NCI-H446 (cell line): ENCODE data around the gene COX7C.
"Not testable (repeated sequence)": the region's sequence is repeated elsewhere in the genome, so short reads cannot be mapped to it uniquely, and the experiment has no call there.

Experiments used
- DNase-seq, 2 experiments: peaks; one replicate each; lab custom pipeline; 2025; lab: John Stamatoyannopoulos, UW

The COX7C gene, protein sequence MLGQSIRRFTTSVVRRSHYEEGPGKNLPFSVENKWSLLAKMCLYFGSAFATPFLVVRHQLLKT

DNA sequence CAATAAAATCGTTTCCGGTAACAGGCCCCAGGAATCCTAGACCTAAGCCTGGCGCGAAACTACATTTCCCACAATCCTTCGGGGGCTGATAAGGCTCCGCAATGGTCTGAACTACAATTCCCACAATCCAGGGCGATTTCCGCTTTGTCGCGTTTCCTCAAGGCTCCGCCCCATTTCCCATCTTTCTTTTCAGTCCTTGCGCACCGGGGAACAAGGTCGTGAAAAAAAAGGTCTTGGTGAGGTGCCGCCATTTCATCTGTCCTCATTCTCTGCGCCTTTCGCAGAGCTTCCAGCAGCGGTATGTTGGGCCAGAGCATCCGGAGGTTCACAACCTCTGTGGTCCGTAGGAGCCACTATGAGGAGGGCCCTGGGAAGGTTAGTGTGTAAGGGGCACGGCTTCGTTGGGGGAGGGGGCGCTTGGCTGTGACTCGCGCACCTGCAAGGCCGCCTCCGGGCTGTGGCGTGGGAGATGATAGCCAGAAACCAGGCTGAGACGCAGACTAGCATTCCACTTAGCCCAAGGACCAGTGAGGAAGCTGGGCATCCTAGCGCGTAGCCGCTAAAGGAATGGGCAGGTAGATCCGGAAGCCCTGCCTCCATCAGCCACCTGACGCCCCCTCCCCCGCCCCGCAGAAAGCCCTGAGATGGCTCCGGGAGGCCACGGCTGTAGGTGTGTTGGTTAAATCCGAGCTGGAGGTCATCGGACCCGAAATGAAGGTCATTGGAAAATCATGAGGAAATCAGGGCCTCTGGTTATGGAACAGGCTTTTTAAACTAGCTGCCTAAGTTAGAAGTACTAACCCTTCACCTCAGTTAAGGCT lies at the start of gene COX7C:
COX7C (plus strand) TSS at position 186 of the 821 bp plus-strand sequence; CDS start at position 301, 115 bp downstream.
- DNase-seq = peak; percentile 90 to 97

DNA sequence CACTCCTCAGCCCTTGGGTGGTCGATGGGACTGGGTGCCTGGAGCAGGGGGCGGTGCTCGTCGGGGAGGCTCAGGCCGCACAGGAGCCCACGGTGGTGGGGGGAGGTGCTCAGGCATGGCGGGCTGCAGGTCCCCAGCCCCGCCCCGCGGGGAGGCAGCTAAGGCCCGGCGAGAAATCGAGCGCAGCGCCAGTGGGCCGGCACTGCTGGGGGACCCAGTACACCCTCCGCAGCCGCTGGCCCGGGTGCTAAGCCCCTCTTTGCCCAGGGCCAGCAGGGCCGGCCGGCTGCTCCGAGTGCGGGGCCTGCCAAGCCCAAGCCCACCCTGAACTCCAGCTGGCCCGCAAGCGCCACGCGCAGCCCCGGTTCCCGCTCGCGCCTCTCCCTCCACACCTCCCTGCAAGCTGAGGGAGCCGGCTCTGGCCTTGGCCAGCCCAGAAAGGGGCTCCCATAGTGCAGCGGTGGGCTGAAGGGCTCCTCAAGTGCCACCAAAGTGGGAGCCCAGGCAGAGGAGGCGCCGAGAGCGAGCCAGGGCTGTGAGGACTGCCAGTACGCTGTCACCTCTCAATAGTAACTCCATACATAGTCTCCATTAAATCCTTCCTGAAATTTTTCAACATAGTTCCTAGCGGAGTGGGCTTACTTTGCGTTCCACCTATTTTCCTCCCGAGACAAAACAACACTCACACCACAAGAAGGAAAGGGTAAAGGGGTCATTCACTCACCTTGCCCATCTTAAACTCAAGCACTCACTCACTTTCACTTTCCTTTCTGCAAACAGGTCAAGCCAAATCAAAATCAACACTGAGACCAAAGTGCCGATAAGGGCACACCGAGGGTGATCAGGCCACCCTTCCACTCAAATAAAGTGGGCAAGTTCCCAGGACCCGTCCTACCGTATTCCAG lies 48.0 kb upstream of the COX7C start:
- DNase-seq = not testable (repeated sequence)

DNA sequence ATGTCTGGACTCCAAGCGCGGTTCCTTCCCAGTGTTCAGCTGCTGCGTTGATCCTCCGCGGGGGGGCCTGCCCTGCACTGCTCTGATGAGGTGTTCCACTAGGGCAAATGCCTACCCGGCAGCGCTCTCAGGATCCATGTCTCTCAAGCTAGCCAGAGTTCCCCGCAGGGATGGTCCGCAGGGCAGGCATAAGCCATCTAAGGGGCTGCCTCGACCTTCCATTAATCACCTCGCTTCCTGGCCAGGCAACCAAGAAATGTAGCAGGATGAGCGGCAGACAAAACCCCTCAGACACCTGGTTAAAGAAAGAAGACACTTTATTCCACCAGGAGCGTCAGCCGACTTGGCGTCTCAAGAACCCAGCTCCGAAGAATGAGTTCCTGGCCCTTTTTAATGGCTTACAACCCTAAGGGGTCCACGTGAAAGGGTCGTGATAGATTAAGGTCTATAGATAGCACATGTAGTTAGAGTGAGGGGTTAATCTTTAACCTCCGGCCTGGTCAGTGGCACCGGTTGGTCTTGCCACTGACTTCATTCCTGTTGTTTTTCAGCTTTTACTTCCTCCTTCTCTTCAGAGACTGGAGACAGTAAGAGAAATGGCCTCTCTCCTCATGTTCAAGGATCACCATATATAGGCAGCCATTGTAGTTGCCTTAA lies 47.2 kb upstream of the COX7C start:
- DNase-seq = no peak

DNA sequence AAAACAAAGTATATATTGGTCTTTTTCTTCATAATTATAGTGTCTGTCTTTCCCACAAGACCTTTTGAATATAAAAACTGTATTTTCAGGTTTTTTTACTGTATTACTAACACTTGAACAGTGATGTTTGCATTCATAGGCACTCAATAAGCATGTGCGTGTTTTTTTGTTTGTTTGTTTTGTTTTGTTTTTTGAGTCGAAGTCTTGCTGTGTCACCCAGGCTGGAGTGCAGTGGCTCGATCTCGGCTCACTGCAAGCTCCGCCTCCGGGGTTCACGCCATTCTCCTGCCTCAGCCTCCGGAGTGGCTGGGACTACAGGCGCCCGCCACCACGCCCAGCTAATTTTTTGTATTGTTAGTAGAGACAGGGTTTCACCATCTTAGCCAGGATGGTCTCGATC lies 46.6 kb upstream of the COX7C start:
- DNase-seq = not testable (repeated sequence)

DNA sequence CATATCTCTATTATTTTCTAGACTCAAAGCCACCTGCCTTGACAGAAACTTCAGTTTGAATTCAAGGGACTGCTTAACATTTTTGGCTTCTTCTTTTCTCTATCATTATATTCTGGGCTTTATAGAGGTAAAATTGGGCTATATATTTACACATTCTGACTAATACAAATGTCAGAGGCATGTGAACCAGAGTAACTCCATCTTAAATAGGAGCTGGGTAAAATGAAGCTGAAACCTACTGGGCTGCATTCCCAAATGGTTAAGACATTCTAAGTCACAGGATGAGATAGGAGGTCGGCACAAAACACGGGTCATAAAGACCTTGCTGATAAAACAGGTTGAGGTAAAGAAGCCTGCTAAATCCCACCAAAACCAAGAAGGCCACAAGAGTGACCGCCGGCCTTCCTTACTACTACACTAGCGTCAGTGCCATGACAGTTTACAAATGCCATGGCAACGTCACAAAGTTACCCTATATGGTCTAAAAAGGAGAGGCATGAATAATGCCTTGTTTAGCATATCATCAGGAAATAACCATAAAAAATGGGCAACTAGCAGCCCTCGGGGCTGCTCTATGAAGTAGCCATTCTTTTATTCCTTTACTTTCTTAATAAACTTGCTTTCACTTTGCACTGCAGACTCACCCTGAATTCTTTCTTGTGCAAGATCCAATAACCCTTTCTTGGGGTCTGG lies 44.8 kb upstream of the COX7C start:
- DNase-seq = no peak

DNA sequence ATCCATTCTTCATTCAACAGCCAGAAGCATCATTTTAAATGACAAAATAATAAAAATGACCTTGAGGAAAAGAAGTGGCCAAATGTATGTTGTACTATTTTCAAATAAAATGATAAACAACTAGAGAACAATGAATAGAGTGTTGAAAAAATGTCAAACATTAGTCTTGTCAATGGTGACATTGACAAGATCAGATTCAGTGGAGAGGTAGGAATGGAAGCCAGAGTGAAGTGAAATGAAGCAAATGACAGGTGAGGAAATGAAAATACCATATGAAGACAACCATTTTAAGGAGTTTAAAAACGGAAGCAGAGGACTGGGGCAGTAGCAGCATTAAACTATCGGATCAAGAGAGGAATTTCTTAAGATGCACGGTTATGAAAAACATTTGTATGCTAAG lies 38.2 kb upstream of the COX7C start:
- DNase-seq = no peak

DNA sequence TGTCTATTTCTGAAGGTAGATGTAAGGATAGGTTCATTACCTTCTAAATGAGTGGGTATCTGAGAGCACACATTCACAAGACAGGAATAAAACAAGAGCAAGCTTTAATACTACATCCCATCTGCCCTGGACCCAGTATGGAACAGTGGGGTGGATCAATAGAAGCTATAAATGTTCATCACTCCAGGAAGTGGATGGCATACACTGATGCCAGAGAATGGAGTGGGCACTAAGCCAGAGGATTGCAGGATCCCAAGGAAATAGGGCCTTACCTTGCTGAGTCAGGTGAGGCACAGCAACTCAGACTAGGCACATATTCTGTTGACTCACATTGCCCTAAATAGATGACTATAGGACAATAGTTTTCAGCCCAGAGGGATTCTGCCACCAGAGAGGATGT lies 21.3 kb upstream of the COX7C start:
- DNase-seq = no peak

DNA sequence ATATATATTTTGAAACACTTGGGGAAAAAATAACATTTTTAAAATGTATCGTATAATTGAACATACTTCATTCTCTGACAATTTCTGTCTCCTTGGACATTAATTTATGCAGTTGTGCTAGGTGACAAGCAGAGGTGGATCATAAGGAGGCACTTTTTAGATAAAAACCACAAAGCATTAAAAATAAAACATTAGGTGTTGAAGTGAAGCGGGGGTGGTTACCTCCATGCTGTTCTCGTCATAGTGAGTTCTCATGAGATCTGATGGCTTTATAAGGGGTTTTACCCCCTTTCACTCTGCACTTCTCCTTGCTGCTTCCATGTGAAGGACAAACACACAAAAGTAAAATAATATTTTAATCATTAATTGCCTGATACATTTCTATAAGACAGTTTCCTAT lies 11.9 kb upstream of the COX7C start:
- DNase-seq = no peak

DNA sequence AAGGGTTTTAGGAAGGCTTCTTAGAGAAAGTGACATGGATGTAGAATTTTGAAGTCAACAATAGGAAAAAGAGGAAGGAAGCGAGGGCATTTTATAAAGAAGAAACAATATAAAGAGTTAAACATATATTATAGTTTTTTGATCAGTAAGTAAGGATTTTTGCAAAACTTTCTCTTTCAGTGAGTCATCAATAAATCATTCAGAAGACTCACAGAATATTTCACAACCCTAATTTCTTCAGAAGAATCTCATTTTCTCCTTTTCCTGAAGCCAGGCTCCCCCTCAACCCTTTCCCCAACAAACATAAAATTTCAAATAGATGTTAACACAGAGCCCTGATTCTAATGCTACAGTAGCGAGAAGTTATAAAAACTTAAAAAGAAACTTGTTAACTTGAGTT lies 4.3 kb upstream of the COX7C start:
- DNase-seq = no peak

DNA sequence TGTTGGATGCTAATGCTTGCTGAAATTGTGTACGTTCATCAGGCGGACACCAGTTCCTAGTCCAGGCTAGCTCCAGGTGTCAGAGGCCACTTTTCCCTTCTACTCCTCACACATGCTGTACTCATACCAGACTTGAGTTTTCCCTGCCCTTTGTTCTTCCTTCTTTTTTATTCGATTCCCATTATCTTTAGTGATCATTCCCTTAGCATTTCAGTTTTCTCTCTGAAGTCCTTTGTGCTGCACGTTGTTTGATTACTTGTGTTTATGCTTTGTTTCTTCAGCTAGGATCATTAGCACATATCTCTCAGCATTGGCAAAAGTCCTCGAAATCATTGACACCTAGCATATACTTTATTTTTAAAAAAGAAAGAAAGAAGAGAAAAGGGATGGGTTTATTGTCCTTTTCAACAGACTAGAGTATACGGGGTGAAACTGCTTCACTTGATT lies 409 bp upstream of the COX7C start:
- no peak for DNase-seq

DNA sequence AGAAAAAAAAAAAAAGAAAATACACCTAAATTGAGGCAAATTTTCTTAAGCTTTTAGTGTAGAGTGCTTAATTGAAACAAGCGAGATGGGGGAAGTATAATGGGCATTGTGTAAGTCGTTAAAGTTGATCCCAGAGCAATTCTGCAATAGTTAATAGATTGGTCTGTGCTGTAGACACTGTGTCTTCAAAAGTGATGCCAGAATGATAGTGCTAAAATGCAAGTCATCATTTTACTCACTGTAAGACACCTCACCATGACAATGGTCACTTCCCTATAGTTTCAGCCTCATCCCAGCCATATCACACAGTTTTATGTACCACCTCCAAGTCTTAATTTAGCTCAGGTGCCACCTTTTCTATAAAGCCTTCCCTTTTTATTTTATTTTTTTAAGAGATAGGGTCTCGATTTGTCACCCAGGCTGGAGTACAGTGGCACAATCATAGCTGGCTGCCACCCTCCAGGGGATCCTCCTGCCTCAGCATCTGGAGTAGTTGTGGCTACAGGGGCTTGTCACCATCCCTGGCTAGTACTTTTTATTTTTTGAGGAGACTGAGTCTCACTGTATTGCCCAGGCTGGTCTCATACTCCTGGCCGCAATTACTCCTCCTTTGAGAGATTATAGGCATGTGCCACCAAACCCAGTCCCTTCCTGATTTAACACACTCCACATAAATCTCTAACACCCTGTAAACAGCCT lies 6.2 kb downstream of the COX7C start:
- DNase-seq = no peak

DNA sequence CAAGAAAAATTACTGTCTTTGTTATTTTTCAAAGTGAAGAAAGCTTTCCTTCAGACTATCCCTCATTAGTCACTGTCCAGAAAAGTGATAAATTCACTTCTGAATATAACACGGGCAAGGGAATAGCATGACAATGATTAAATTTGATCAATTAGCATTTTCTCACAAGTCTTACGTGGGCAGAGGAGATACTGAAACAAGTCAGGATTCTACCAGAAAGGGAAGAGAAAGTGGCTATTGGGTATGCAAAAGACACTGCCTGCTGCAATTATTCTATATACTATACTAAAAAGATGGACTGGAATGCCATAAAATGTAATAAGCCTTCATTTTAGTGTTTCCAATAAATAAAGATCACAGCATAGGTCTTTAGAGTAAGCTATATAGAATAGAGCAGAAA lies 7.4 kb downstream of the COX7C start:
- no peak for DNase-seq

DNA sequence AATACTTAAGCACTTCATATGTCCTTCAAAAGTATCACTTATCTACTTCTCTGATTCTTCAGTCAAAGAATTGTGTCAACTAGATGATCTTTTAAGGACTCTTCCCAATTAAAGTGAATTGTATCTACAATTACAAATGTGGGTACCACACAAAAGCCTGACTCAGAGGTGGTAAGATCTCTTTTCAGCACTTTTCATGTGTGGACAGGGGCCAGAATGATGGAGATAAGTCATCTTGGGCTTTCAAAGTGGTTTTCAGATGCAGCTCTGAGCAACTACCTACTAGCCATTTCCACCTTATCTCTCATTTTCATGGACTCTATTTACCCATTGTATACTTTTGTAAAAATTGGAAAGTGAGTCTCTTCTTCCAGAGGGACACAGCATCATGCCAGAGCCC lies 8.4 kb downstream of the COX7C start:
- no peak for DNase-seq

DNA sequence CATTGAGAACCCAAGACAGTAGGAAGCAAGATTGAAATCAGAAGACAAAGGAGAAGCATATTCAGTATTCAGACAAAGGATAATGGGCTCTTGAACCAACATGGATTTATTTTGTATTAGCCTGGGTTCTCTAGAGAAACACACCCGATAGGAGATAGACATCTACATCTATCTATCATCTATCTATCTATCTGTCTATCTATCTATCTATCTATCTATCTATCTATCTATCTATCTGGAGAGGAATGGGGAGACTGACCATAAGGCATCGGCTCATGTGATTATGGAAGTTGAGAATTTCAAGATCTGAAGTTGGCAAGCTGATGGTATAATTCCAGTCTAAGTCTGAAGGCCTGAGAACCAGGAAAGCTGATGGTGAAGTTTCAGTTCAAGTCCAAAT lies 13.4 kb downstream of the COX7C start:
- no peak for DNase-seq

DNA sequence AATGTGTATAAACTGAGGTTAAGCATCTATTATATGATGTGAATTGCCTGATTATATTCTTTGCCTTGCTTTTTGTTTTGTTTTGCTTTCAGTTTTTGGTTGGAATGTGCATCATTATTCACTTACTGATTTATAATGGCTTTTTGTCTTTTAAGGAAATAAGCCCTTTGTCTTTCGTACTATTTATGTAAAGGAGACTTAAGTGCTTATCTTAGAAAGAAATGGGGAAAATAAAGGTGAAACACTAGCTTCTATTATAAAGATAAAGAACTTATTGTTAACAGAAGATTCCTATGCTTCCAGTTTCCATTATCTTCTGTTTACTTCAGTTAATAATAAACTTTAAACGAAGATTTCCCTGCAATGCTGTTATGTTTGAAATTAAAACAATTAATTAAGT lies 23.3 kb downstream of the COX7C start:
- no peak for DNase-seq

DNA sequence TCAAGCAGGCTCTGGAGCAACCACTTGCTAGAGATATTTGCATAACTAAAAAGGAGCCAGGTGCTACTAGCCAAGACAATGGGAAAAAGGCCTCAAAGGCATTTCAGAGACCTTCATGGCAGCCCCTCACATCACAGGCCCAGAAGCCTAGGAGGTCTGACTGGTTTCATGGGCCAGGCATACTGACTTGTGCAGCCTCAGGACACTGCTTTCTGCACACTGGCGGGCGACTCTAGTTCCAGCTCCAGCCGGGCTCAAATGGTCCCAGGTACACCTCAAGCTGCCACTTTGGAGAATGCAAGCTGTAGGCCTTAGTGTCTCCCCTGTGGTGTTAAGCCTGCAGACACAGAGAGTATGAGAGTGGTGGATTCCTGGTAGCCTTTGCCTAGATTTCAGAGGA lies 27.1 kb downstream of the COX7C start:
- DNase-seq = no peak

DNA sequence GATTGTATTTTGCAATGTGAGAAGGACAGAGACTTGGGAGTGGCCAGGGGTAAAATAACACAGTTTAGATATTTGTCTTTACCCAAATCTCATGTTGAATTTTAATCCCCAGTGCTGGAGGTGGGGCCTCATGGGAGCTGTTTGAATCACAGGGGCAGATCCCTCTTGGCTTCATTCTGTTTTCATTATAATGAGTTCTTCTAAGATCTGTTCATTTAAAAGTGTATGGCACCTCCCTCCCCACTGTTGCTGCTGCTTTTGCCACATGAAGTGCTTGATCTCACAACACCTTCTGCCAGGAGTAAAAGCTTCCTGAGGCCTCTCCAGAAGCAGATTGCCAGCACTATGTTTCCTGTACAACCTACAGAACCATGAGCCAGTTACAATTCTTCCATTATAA lies 28.1 kb downstream of the COX7C start:
- no peak for DNase-seq

DNA sequence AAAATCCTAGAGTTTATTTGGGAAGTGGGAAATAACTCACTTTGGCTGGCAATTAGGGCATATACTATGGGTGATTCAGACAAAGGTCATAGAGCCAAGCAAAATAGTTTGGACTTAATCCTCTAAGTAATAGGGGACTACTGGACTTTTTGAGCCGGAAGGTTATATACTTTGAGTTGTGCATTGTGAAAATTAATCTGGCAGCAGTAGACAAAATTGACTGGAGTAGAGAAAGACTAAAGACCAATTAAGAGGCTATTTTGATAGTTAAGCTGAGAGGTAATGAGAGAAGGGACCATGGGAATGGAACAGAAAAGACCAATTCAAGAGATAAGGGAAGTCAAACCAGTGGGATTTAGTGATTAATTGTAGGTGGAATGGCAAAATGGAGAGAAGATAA lies 28.9 kb downstream of the COX7C start:
- DNase-seq = no peak

DNA sequence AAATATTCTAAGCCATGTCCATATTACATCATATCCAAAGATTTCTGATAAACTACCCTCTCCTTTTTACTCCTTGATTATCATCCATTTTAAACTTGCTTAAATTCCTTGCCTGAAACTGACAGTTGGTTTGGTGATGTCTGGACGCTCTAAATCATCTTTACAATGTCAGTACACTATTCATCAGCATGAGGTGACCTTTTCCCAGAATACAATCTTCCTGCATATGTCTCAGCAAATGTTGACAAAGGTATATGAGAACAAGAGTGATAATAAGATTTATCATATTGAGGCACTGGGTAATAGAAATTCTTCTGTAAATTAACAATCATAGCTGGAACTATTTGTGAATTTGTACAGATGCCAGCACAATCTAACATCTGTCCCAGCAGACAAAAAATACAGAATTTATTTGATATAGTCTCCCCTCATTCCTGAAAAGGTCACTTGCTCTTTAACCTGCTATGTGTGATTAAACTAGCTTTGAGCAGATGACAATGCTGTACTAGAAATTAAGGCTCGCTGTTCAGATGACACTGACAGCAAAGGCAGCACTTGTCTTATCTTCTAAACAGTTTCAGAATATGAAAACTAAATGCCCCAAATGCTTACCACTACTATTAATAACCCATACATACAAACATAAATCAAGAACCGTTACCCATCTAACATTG lies 32.2 kb downstream of the COX7C start:
- DNase-seq = no peak

DNA sequence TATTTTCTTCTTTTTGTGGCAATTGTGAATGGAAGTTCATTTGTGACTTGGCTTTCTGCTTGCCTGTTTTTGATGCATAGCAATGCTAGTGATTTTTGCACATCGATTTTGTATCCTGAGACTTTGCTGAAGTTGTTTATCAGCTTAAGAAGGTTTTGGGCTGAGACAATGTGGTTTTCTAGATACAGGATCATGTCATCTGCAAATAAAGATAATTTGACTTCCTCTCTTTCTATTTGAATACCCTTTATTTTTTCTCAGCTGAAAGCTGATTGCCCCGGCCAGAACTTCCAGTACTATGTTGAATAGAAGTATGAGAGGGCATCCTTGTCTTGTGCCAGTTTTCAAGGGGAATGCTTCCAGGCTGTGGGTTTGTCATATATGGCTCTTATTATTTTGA lies 43.0 kb downstream of the COX7C start:
- DNase-seq = not testable (repeated sequence)

DNA sequence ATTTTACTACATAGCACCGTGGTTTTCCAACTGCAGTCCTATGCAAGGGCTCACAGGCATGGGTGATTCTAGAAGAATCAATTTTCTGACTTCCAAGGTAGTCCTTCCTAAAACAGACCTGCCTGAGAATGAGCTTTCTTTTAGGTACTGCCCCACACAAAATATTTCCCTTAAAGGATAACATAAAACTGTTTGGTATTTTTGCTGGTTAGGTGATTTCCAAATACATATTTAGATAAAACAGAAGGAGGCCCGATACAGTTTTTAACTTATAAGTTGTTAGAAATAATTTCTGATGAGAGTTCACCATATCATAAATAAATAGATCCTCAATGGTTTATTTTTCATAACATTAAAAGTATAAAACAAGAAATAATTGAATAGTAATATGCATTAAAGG lies 46.4 kb downstream of the COX7C start:
- no peak for DNase-seq
